Fibroblast of lung (primary cell): ENCODE measurements around the gene FPR1. TPM values are rescaled to one million over a fixed set of nuclear protein-coding genes. Genes with fewer than 3 reads are reported as not detected.

Source experiments
- DNase-seq, 2 donors: peaks; one replicate each; pipeline versions ENCODE4 v3.0.0 to v3.0.0-alpha.2; 2010; ENCODE audit warnings: low read depth in 2 of 2
- H2AFZ ChIP-seq: 2 replicates; pipeline ENCODE4 v1.5.1; 2012; ENCODE audit warnings: low read length, control low read depth, inconsistent platforms
- H3K27ac ChIP-seq: 2 replicates; pipeline ENCODE4 v1.5.1; 2011; ENCODE audit warnings: low read length, control low read depth; ENCODE audit not compliant: insufficient read depth
- H3K27me3 ChIP-seq: 2 replicates; pipeline ENCODE4 v1.5.1; 2011; ENCODE audit warnings: mild to moderate bottlenecking, low read length; ENCODE audit not compliant: control insufficient read depth, insufficient read depth
- H3K36me3 ChIP-seq: 2 replicates; pipeline ENCODE4 v1.5.1; 2011; ENCODE audit warnings: low read length; ENCODE audit not compliant: control insufficient read depth, insufficient read depth
- H3K4me1 ChIP-seq: 2 replicates; pipeline ENCODE4 v1.5.1; 2011; ENCODE audit warnings: low read length; ENCODE audit not compliant: control insufficient read depth, insufficient read depth; ENCODE audit errors: extremely low read depth
- H3K4me2 ChIP-seq: 2 replicates; pipeline ENCODE4 v1.5.1; 2011; ENCODE audit warnings: low read length, control low read depth; ENCODE audit not compliant: insufficient read depth; ENCODE audit errors: extremely low read depth
- H3K4me3 ChIP-seq, 4 experiments: fragments of 200-600 bp in 1 of 4; sonication (generic) in 1 of 4; replicated peaks in 1 of 4; 2 replicates each; pipeline ENCODE4 v1.5.1; 2011 to 2016; ENCODE audit warnings: low read length in 4 of 4, low read depth in 3 of 4, mild to moderate bottlenecking in 3 of 4, control low read depth in 2 of 4, inconsistent platforms in 1 of 4, mixed read lengths in 1 of 4; ENCODE audit not compliant: insufficient read depth in 1 of 4; ENCODE audit errors: control extremely low read depth in 1 of 4
- H3K79me2 ChIP-seq: 2 replicates; pipeline ENCODE4 v1.5.1; 2012; ENCODE audit warnings: mild to moderate bottlenecking, low read length, inconsistent platforms; ENCODE audit not compliant: control insufficient read depth, insufficient read depth
- H3K9ac ChIP-seq: 2 replicates; pipeline ENCODE4 v1.5.1; 2011; ENCODE audit warnings: mild to moderate bottlenecking, low read length, control low read depth; ENCODE audit not compliant: insufficient read depth
- H3K9me3 ChIP-seq: 2 replicates; pipeline ENCODE4 v1.5.1; 2012; ENCODE audit warnings: low read depth, low read length; ENCODE audit not compliant: control insufficient read depth, insufficient read depth
- H4K20me1 ChIP-seq: 2 replicates; pipeline ENCODE4 v1.5.1; 2011; ENCODE audit warnings: low read length; ENCODE audit not compliant: control insufficient read depth, insufficient read depth; ENCODE audit errors: extremely low read depth
- CTCF ChIP-seq, 2 donors: IDR thresholded peaks in 1 of 2; conservative IDR thresholded peaks in 1 of 2; 1 replicate in 1 of 2; 2 replicates in 1 of 2; pipeline ENCODE4 v1.5.1; 2011 to 2012; ENCODE audit warnings: low read length in 2 of 2, control low read depth in 1 of 2, inconsistent platforms in 1 of 2, low read depth in 1 of 2, mild to moderate bottlenecking in 1 of 2
- EZH2 ChIP-seq: IDR thresholded peaks from 2 replicates; pipeline ENCODE4 v1.5.1; 2012; ENCODE audit warnings: low read length, control low read depth, mild to moderate bottlenecking; ENCODE audit errors: missing control alignments
- polyA plus RNA-seq, 2 donors: library from polyadenylated mRNA; depleted of rRNA in 1 of 2; stranded (reverse) in 1 of 2; unstranded in 1 of 2; fragments of >200 nt; gene quantifications; 2 replicates each; pipeline ENCODE4 v1.2.1, GENCODE V29; 2011 to 2012; ENCODE audit warnings: missing spikeins in 1 of 2
- total RNA-seq: library from RNA; depleted of rRNA; stranded (reverse); fragments of >200 nt; gene quantifications from 2 replicates; pipeline ENCODE4 v1.2.1, GENCODE V29; 2014

Gene FPR1
- total and polyA plus RNA-seq, 2 donors (not counting 1 experiment from before 2014, with no cell fraction given), result 0.14 TPM; not detected in 1

GRCh38 chr19:51698296-51698695 lies 53.4 kb downstream of the FPR1 start:
- Histone ChIP-seq H3K79me2 (peaks cover 34% of the 10 kb centered on the region), H3K9ac (no peak overlapping the region), H2AFZ (no peak overlapping the region), H3K9me3 (no peaks in the 10 kb centered on the region), H3K4me3 (no peak overlapping the region), H3K27me3 (no peaks in the 10 kb centered on the region), H3K4me1 (no peaks in the 10 kb centered on the region), H3K4me2 (no peak overlapping the region), H4K20me1 (no peaks in the 10 kb centered on the region), H3K36me3 (peaks cover 38% of the 10 kb centered on the region), H3K27ac (no peak overlapping the region)
- DNase-seq, result peak in 1 of 2 donors; percentile 69
- TF ChIP-seq EZH2, result no peak
- TF ChIP-seq CTCF (conservative IDR thresholded peaks at IDR 0.05 in 1 of 2, IDR thresholded peaks at IDR 0.05 in 1 of 2; ENCODE audit: low read depth in 1 of 2, low read length in 2 of 2), result no peak

- Histone ChIP-seq H3K9me3 (no peaks in the 10 kb centered on the region), H3K27me3 (no peaks in the 10 kb centered on the region), H3K79me2 (peaks cover 44% of the 10 kb centered on the region), H3K4me1 (no peaks in the 10 kb centered on the region), H3K4me2 (no peak overlapping the region), H3K27ac (no peak overlapping the region), H3K9ac (no peak overlapping the region), H3K4me3 (no peak overlapping the region), H4K20me1 (no peaks in the 10 kb centered on the region), H3K36me3 (peaks cover 34% of the 10 kb centered on the region), H2AFZ (no peak overlapping the region)
- DNase-seq, result no peak
- no peak for TF ChIP-seq EZH2
These were observed 54.4 kb downstream of the FPR1 start for GRCh38 chr19:51697169-51697776.

- Histone ChIP-seq H3K27me3 (no peaks in the 10 kb centered on the region), H3K4me3 (no peak overlapping the region), H3K79me2 (peaks cover 50% of the 10 kb centered on the region), H3K36me3 (peaks cover 31% of the 10 kb centered on the region), H3K9ac (no peak overlapping the region), H3K9me3 (no peaks in the 10 kb centered on the region), H3K4me1 (peaks cover 3% of the 10 kb centered on the region), H2AFZ (no peak overlapping the region), H3K4me2 (no peak overlapping the region), H3K27ac (no peak overlapping the region), H4K20me1 (no peaks in the 10 kb centered on the region)
- DNase-seq, result no peak
- TF ChIP-seq EZH2 (no peak), CTCF (conservative IDR thresholded peaks at IDR 0.05 in 1 of 2, IDR thresholded peaks at IDR 0.05 in 1 of 2; ENCODE audit: low read depth in 1 of 2, low read length in 2 of 2) (no peak)
These were observed 55.1 kb downstream of the FPR1 start for GRCh38 chr19:51696606-51697005.

Other genes with a start within 250 kb of the FPR1 start
- not detected in 2 replicates for gene SIGLEC6, start 220.2 kb downstream of the FPR1 start, total RNA-seq
- gene SIGLEC6, start 220.2 kb downstream of the FPR1 start, polyA plus RNA-seq, result not detected in 2 replicates
- 4.1 and 5.0 TPM in 2 replicates for gene ZNF175, start 180.6 kb downstream of the FPR1 start, total RNA-seq
- 4.7 and 7.6 TPM in 2 replicates for gene ZNF175, start 180.6 kb downstream of the FPR1 start, polyA plus RNA-seq
- not detected in 2 replicates for gene SIGLEC5, start 121.5 kb downstream of the FPR1 start, total RNA-seq
- gene SIGLEC5, start 121.5 kb downstream of the FPR1 start, polyA plus RNA-seq, result not detected in 2 replicates
- not detected in 2 replicates for gene SIGLEC14, start 105.1 kb downstream of the FPR1 start, total RNA-seq
- not detected in 2 replicates for gene SIGLEC14, start 105.1 kb downstream of the FPR1 start, polyA plus RNA-seq
- gene SPACA6, start 58.5 kb downstream of the FPR1 start, total RNA-seq, result 5.1 and 8.6 TPM in 2 replicates
- 2.8 and 5.5 TPM in 2 replicates for gene SPACA6, start 58.5 kb downstream of the FPR1 start, polyA plus RNA-seq
- gene HAS1, start 27.9 kb downstream of the FPR1 start, total RNA-seq, result not detected in 2 replicates
- not detected in 2 replicates for gene HAS1, start 27.9 kb downstream of the FPR1 start, polyA plus RNA-seq
- not detected in 2 replicates for gene FPR2, start 9.3 kb upstream of the FPR1 start, total RNA-seq
- 0.12 TPM in 1 of 2 replicates, not detected in the other for gene FPR2, start 9.3 kb upstream of the FPR1 start, polyA plus RNA-seq
- gene FPR3, start 43.3 kb upstream of the FPR1 start, total RNA-seq, result under 0.01 TPM in 1 of 2 replicates, not detected in the other
- not detected in 2 replicates for gene FPR3, start 43.3 kb upstream of the FPR1 start, polyA plus RNA-seq
- 8.9 and 9.0 TPM in 2 replicates for gene ZNF577, start 136.1 kb upstream of the FPR1 start, total RNA-seq
- gene ZNF577, start 136.1 kb upstream of the FPR1 start, polyA plus RNA-seq, result 4.1 and 4.6 TPM in 2 replicates
- gene ZNF649, start 153.1 kb upstream of the FPR1 start, total RNA-seq, result 6.2 and 6.9 TPM in 2 replicates
- 4.6 and 5.6 TPM in 2 replicates for gene ZNF649, start 153.1 kb upstream of the FPR1 start, polyA plus RNA-seq
- 10.8 and 11.2 TPM in 2 replicates for gene ZNF613, start 175.6 kb upstream of the FPR1 start, total RNA-seq
- gene ZNF613, start 175.6 kb upstream of the FPR1 start, polyA plus RNA-seq, result 3.8 and 4.6 TPM in 2 replicates
- gene ZNF350, start 235.0 kb upstream of the FPR1 start, total RNA-seq, result 11.3 and 16.5 TPM in 2 replicates
- gene ZNF350, start 235.0 kb upstream of the FPR1 start, polyA plus RNA-seq, result 6.0 and 7.7 TPM in 2 replicates